Measurements from ENCODE around the gene NMRK2.
"Not testable (repeated sequence)": the region's sequence is repeated elsewhere in the genome, so short reads cannot be mapped to it uniquely, and the experiment has no call there.

Gene NMRK2

GRCh38 chr19:3936506-3937442 is 3.9 kb downstream of the NMRK2 start:
- Histone ChIP-seq H3K9me3 (ENCODE audit: control insufficient read depth, low read length) (no peaks in the 10 kb centered on the region), H3K36me3 (ENCODE audit: control insufficient read depth, insufficient read depth, low read length) (no peaks in the 10 kb centered on the region), H3K4me1 (ENCODE audit: control insufficient read depth, insufficient read depth, low read length) (peaks cover 3% of the 10 kb centered on the region), H3K27me3 (ENCODE audit: control insufficient read depth, insufficient read depth, low read length, poor library complexity, severe bottlenecking) (peaks cover 21% of the 10 kb centered on the region), H3K27ac (ENCODE audit: insufficient read depth, low read depth, low read length, poor library complexity, severe bottlenecking) (no peak overlapping the region), H3K4me3 (ENCODE audit: insufficient read depth, low read depth, low read length) (no peak overlapping the region)
- 91 to 92% methylated on average over 21 to 22 of the region's 29 CpGs for WGBS, 2 experiments

GRCh38 chr19:3938300-3938950 is 5.6 kb downstream of the NMRK2 start:
- WGBS, 2 experiments: 94% methylated on average over 21 to 22 of the region's 22 CpGs
- H3K27ac ChIP-seq (ENCODE audit: insufficient read depth, low read depth, low read length, poor library complexity, severe bottlenecking); H3K4me1 ChIP-seq (ENCODE audit: control insufficient read depth, insufficient read depth, low read length); H3K36me3 ChIP-seq (ENCODE audit: control insufficient read depth, insufficient read depth, low read length); H3K4me3 ChIP-seq (ENCODE audit: insufficient read depth, low read depth, low read length); H3K9me3 ChIP-seq (ENCODE audit: control insufficient read depth, low read length): not testable (repeated sequence)
- peaks cover 13% of the 10 kb centered on the region for H3K27me3 ChIP-seq (ENCODE audit: control insufficient read depth, insufficient read depth, low read length, poor library complexity, severe bottlenecking)

- Histone ChIP-seq H3K36me3 (ENCODE audit: control insufficient read depth, insufficient read depth, low read length) (no peaks in the 10 kb centered on the region), H3K27me3 (ENCODE audit: control insufficient read depth, insufficient read depth, low read length, poor library complexity, severe bottlenecking) (no peaks in the 10 kb centered on the region), H3K9me3 (ENCODE audit: control insufficient read depth, low read length) (no peaks in the 10 kb centered on the region), H3K27ac (ENCODE audit: insufficient read depth, low read depth, low read length, poor library complexity, severe bottlenecking) (no peak overlapping the region), H3K4me3 (ENCODE audit: insufficient read depth, low read depth, low read length) (no peak overlapping the region), H3K4me1 (ENCODE audit: control insufficient read depth, insufficient read depth, low read length) (no peaks in the 10 kb centered on the region)
- WGBS, 2 experiments: 94% methylated on average over 8 of the region's 8 CpGs
Measured at GRCh38 chr19:3942790-3943409, 10.0 kb downstream of the NMRK2 start.

GRCh38 chr19:3944018-3944721 is 11.3 kb downstream of the NMRK2 start:
- H3K27ac ChIP-seq (ENCODE audit: insufficient read depth, low read depth, low read length, poor library complexity, severe bottlenecking): no peak overlapping the region
- H3K27me3 ChIP-seq (ENCODE audit: control insufficient read depth, insufficient read depth, low read length, poor library complexity, severe bottlenecking): no peaks in the 10 kb centered on the region
- H3K9me3 ChIP-seq (ENCODE audit: control insufficient read depth, low read length): no peaks in the 10 kb centered on the region
- WGBS, 2 experiments: 93 to 95% methylated on average over 11 of the region's 11 CpGs
- H3K4me1 ChIP-seq (ENCODE audit: control insufficient read depth, insufficient read depth, low read length): no peaks in the 10 kb centered on the region
- no peak overlapping the region for H3K4me3 ChIP-seq (ENCODE audit: insufficient read depth, low read depth, low read length)
- no peaks in the 10 kb centered on the region for H3K36me3 ChIP-seq (ENCODE audit: control insufficient read depth, insufficient read depth, low read length)

- Histone ChIP-seq H3K36me3 (ENCODE audit: control insufficient read depth, insufficient read depth, low read length) (no peaks in the 10 kb centered on the region), H3K27me3 (ENCODE audit: control insufficient read depth, insufficient read depth, low read length, poor library complexity, severe bottlenecking) (no peaks in the 10 kb centered on the region), H3K9me3 (ENCODE audit: control insufficient read depth, low read length) (no peaks in the 10 kb centered on the region), H3K4me3 (ENCODE audit: insufficient read depth, low read depth, low read length) (no peak overlapping the region), H3K27ac (ENCODE audit: insufficient read depth, low read depth, low read length, poor library complexity, severe bottlenecking) (no peak overlapping the region), H3K4me1 (ENCODE audit: control insufficient read depth, insufficient read depth, low read length) (no peaks in the 10 kb centered on the region)
- 83 to 86% methylated on average over 2 of the region's 2 CpGs for WGBS, 2 experiments
Measured at GRCh38 chr19:3945838-3946237, 13.0 kb downstream of the NMRK2 start.

GRCh38 chr19:3947316-3947933 is 14.6 kb downstream of the NMRK2 start:
- H3K36me3 ChIP-seq (ENCODE audit: control insufficient read depth, insufficient read depth, low read length); H3K4me1 ChIP-seq (ENCODE audit: control insufficient read depth, insufficient read depth, low read length); H3K27me3 ChIP-seq (ENCODE audit: control insufficient read depth, insufficient read depth, low read length, poor library complexity, severe bottlenecking); H3K4me3 ChIP-seq (ENCODE audit: insufficient read depth, low read depth, low read length); H3K9me3 ChIP-seq (ENCODE audit: control insufficient read depth, low read length); H3K27ac ChIP-seq (ENCODE audit: insufficient read depth, low read depth, low read length, poor library complexity, severe bottlenecking): not testable (repeated sequence)
- 87 to 95% methylated on average over 15 of the region's 15 CpGs for WGBS, 2 experiments

GRCh38 chr19:3949294-3949693 is 16.4 kb downstream of the NMRK2 start:
- Histone ChIP-seq H3K4me1 (ENCODE audit: control insufficient read depth, insufficient read depth, low read length) (peaks cover 9% of the 10 kb centered on the region), H3K9me3 (ENCODE audit: control insufficient read depth, low read length) (no peaks in the 10 kb centered on the region), H3K27me3 (ENCODE audit: control insufficient read depth, insufficient read depth, low read length, poor library complexity, severe bottlenecking) (no peaks in the 10 kb centered on the region), H3K36me3 (ENCODE audit: control insufficient read depth, insufficient read depth, low read length) (no peaks in the 10 kb centered on the region), H3K27ac (ENCODE audit: insufficient read depth, low read depth, low read length, poor library complexity, severe bottlenecking) (no peak overlapping the region), H3K4me3 (ENCODE audit: insufficient read depth, low read depth, low read length) (no peak overlapping the region)
- WGBS, 2 experiments: 89 to 90% methylated on average over 11 of the region's 11 CpGs

GRCh38 chr19:3949997-3950859 is 17.4 kb downstream of the NMRK2 start:
- H3K4me1 ChIP-seq (ENCODE audit: control insufficient read depth, insufficient read depth, low read length): peaks cover 9% of the 10 kb centered on the region
- H3K9me3 ChIP-seq (ENCODE audit: control insufficient read depth, low read length): no peaks in the 10 kb centered on the region
- H3K4me3 ChIP-seq (ENCODE audit: insufficient read depth, low read depth, low read length): no peak overlapping the region
- 82 to 84% methylated on average over 18 to 19 of the region's 20 CpGs for WGBS, 2 experiments
- no peaks in the 10 kb centered on the region for H3K27me3 ChIP-seq (ENCODE audit: control insufficient read depth, insufficient read depth, low read length, poor library complexity, severe bottlenecking)
- no peak overlapping the region for H3K27ac ChIP-seq (ENCODE audit: insufficient read depth, low read depth, low read length, poor library complexity, severe bottlenecking)
- no peaks in the 10 kb centered on the region for H3K36me3 ChIP-seq (ENCODE audit: control insufficient read depth, insufficient read depth, low read length)
